ENCODE data around the gene IQCH.

- TF ChIP-seq, protein P1, sequence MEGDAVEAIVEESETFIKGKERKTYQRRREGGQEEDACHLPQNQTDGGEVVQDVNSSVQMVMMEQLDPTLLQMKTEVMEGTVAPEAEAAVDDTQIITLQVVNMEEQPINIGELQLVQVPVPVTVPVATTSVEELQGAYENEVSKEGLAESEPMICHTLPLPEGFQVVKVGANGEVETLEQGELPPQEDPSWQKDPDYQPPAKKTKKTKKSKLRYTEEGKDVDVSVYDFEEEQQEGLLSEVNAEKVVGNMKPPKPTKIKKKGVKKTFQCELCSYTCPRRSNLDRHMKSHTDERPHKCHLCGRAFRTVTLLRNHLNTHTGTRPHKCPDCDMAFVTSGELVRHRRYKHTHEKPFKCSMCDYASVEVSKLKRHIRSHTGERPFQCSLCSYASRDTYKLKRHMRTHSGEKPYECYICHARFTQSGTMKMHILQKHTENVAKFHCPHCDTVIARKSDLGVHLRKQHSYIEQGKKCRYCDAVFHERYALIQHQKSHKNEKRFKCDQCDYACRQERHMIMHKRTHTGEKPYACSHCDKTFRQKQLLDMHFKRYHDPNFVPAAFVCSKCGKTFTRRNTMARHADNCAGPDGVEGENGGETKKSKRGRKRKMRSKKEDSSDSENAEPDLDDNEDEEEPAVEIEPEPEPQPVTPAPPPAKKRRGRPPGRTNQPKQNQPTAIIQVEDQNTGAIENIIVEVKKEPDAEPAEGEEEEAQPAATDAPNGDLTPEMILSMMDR (IDR thresholded peaks at IDR 0.05; ENCODE audit: low read depth, low read length, poor library complexity, severe bottlenecking), result no peak
- no peak for TF ChIP-seq EZH2phosphoT487 (IDR thresholded peaks at IDR 0.05; ENCODE audit: borderline replicate concordance, low read length)
Observed at GRCh38 chr15:67533873-67534272, 279.3 kb downstream of the IQCH start.

All from DOHH2 (cell line).